Lung (tissue), 12 donors: ENCODE results near the gene CPE. TPM values are rescaled to one million over a fixed set of nuclear protein-coding genes. Genes with fewer than 3 reads are reported as not detected.

ENCODE experiments used
- ATAC-seq: fragments of 200-7000 bp; cut with Tn5 transposase; one replicate; pipeline ENCODE4 v1.9.1; 2020; ENCODE audit warnings: moderate number of reproducible peaks; ENCODE audit not compliant: insufficient read depth, low FRiP score
- DNase-seq, 3 donors: peaks; one replicate each; pipeline ENCODE4 v3.0.0-alpha.2; 2013 to 2017
- H3K27ac ChIP-seq, 2 donors: one replicate each; pipeline ENCODE4 v1.5.1; 2013; ENCODE audit warnings: mild to moderate bottlenecking in 2 of 2, moderate library complexity in 2 of 2, control low read depth in 1 of 2, inconsistent platforms in 1 of 2, low read depth in 1 of 2, low read length in 1 of 2
- H3K27me3 ChIP-seq, 3 donors: one replicate each; pipeline ENCODE4 v1.5.1; 2013; ENCODE audit warnings: low read length in 2 of 3; ENCODE audit not compliant: control insufficient read depth in 3 of 3, insufficient read depth in 3 of 3
- H3K36me3 ChIP-seq, 4 donors: one replicate each; pipeline ENCODE4 v1.5.1; 2013; ENCODE audit warnings: low read length in 4 of 4, mild to moderate bottlenecking in 1 of 4, moderate library complexity in 1 of 4; ENCODE audit not compliant: control insufficient read depth in 4 of 4, insufficient read depth in 4 of 4
- H3K4me1 ChIP-seq, 5 donors: one replicate each; pipeline ENCODE4 v1.5.1; 2013; ENCODE audit warnings: low read length in 5 of 5, mild to moderate bottlenecking in 2 of 5, moderate library complexity in 1 of 5; ENCODE audit not compliant: control insufficient read depth in 5 of 5, insufficient read depth in 5 of 5
- H3K4me3 ChIP-seq: one replicate; pipeline ENCODE4 v1.5.1; 2013; ENCODE audit warnings: mild to moderate bottlenecking, control low read depth, moderate library complexity
- H3K9ac ChIP-seq, 2 donors: one replicate each; pipeline ENCODE4 v1.5.1; 2013; ENCODE audit warnings: low read length in 2 of 2, control low read depth in 1 of 2; ENCODE audit not compliant: insufficient read depth in 1 of 2
- H3K9me3 ChIP-seq, 4 donors: one replicate each; pipeline ENCODE4 v1.5.1; 2013; ENCODE audit warnings: low read length in 3 of 4, mild to moderate bottlenecking in 1 of 4, moderate library complexity in 1 of 4; ENCODE audit not compliant: control insufficient read depth in 4 of 4, insufficient read depth in 3 of 4
- CTCF ChIP-seq: IDR thresholded peaks from 2 replicates; pipeline ENCODE4 v1.5.1; 2012; ENCODE audit warnings: mild to moderate bottlenecking; ENCODE audit errors: control extremely low read depth, extremely low read depth
- WGBS, 2 donors: extraction: QIAGEN DNeasy Blood & Tissue Kit; methylation state at CpG; one replicate each; pipeline ENCODE4 v1.1.7; 2013; 5-methylcytosine and 5-hydroxymethylcytosine counted together
- polyA plus RNA-seq, 2 donors: library from polyadenylated mRNA; stranded (reverse); fragments of 200-250 nt; gene quantifications; one replicate each; pipeline ENCODE4 v1.2.1, GENCODE V29; 2013
- total RNA-seq, 2 donors: library from RNA; depleted of rRNA in 1 of 2; stranded (reverse); fragments of >200 nt in 1 of 2; gene quantifications; one replicate each; pipeline ENCODE4 v1.2.1, GENCODE V29; 2014 to 2021
- donor health status: control.
- donor health status: control.
- donor health status: Bipolar disorder and iron deficiency.
- donor health status: healthy.
- donor health status: DM: yes; HTN: yes; CAD: no.

The CPE gene
- total and polyA plus RNA-seq, 4 donors, result 6.6 to 135 (median 14.3) TPM

DNA sequence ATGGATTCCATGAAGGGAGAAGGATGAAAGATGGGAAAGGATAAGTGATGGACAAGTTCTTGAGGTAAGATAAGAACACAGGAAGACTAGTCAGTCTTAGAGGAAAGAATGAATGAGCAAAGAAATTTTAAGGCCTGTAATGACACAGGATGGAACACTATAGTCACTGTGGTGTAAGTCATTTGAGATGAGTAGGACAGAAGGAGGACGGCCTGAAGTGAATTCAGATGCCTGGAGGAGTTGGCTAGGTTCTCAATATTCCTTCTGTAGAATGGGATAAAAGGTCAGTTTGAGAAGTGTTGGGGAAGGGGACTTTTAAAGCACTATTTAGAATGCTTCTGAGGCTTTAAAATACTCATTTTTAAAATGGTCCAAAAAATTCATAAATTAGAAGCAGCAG, 47.4 kb upstream of the CPE start:
- Histone ChIP-seq H3K9ac (no peak overlapping the region), H3K36me3 (peaks cover 2 to 7% (median 3%) of the 10 kb centered on the region in 4 donors), H3K27ac (no peak overlapping the region), H3K4me3 (no peak overlapping the region), H3K27me3 (no peaks in the 10 kb centered on the region), H3K4me1 (peaks cover 3 to 25% (median 8%) of the 10 kb centered on the region in 5 donors), H3K9me3 (peaks cover 0 to 1% (median 0%) of the 10 kb centered on the region in 4 donors)
- whole genome bisulfite sequencing, 2 donors, result 77 to 90% methylated on average over 1 of the region's 1 CpG
- DNase-seq (no peak), ATAC-seq (no peak)
- TF ChIP-seq CTCF, result no peak

DNA sequence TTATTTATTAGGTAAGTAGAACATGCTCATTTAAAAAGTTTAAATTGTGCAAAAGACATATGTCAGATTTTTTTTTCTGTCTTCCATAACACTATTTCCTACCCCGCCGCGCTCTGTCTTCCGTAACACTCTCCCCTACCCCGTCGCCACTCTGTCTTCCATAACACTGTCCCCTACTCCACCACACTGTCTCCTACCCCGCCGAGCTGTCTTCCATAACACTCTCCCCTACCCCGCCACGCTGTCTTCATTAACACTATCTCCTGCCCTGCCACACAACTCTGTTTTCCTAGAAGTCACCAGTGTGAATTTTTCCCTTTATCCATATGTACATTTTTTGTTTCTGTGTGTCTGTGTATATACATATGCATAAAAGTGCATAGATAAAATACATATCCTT, 47.0 kb upstream of the CPE start:
- DNase-seq (peak in 2 of 3 donors; percentile 16 to 17), ATAC-seq (no peak)
- Histone ChIP-seq H3K4me1 (peaks cover 3 to 23% (median 6%) of the 10 kb centered on the region in 5 donors), H3K27ac (no peak overlapping the region), H3K9ac (no peak overlapping the region), H3K4me3 (peak overlapping the region; percentile 49), H3K36me3 (peaks cover 2 to 8% (median 5%) of the 10 kb centered on the region in 4 donors), H3K27me3 (no peaks in the 10 kb centered on the region), H3K9me3 (peaks cover 0 to 1% (median 0%) of the 10 kb centered on the region in 4 donors)
- TF ChIP-seq CTCF, result no peak
- WGBS, 2 donors, result 77 to 91% methylated on average over 10 of the region's 10 CpGs

DNA sequence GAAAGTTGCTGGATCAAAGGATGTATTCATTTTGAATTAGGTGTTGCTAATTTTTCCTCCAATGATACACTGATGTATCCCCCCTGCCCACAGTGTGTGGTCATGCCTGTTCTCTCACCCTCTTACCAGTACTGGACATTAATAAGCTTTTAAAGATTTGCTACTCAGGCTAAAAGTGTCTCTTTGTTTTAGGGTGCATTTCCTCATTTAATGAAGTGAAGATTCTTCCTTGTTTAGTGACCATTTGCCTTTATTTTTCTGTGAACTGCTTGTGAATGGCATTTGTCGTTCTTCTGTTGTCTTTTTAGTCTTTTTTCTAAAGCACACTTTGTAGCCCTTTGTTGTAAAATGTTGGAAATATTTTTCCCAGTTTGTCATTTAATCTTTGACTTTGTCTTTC, 46.3 kb upstream of the CPE start:
- DNase-seq (peak in 2 of 3 donors; percentile 24 to 30), ATAC-seq (no peak)
- TF ChIP-seq CTCF, result no peak
- Histone ChIP-seq H3K27ac (no peak overlapping the region), H3K4me3 (no peak overlapping the region), H3K36me3 (peaks cover 2 to 10% (median 5%) of the 10 kb centered on the region in 4 donors), H3K9ac (no peak overlapping the region), H3K9me3 (peaks cover 0 to 1% (median 0%) of the 10 kb centered on the region in 4 donors), H3K4me1 (peaks cover 3 to 23% (median 6%) of the 10 kb centered on the region in 5 donors), H3K27me3 (no peaks in the 10 kb centered on the region)
- 50 to 66% methylated on average over 1 of the region's 1 CpG for WGBS, 2 donors

DNA sequence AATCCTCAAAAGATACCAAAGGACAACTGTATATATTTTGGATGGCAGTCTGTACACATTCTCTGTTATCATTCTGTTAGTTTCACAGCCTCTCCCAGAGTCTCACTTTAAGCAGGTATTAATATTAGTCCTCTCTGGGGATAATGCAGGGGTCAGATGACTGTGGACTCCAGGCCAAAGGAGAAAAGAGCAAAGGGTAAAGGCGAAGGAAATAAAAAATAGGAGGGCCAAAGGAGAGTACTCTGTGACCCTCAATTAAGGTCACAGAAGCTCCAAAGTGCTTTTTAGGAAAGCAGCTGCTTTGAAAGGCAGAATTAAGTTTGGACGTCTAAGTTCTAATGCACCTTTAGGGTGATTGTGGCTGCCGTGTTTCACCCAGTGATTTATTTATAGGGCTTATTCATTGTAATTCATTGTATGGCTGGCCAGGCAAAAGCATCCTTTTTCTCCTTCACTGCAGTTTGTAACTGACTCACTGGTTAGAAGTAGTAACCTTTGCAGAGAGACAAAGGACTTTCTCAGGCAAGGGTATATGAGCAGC, 43.6 kb upstream of the CPE start:
- Histone ChIP-seq H3K4me1 (peaks cover 0 to 10% (median 3%) of the 10 kb centered on the region in 5 donors), H3K9ac (no peak overlapping the region), H3K4me3 (no peak overlapping the region), H3K9me3 (peaks cover 0 to 1% (median 0%) of the 10 kb centered on the region in 4 donors), H3K36me3 (peaks cover 5 to 12% (median 11%) of the 10 kb centered on the region in 4 donors), H3K27me3 (no peaks in the 10 kb centered on the region), H3K27ac (no peak overlapping the region)
- no peak for TF ChIP-seq CTCF
- DNase-seq (no peak), ATAC-seq (no peak)
- 79 to 91% methylated on average over 3 of the region's 3 CpGs for WGBS, 2 donors
